Body of pancreas (tissue), 4 donors: ENCODE measurements around the gene ELOA.

Experiments
- POLR2A ChIP-seq, 3 donors: fragments of 450-650 bp; IDR thresholded peaks; one replicate each; pipeline ENCODE4 v1.6.1; 2016; ENCODE audit warnings: antibody characterized with exemption in 3 of 3, mild to moderate bottlenecking in 2 of 3
- TF ChIP-seq, protein P1 (sequence below), 7 experiments: fragments of 450-650 bp in 4 of 7; fragments of 200-600 bp in 3 of 7; sonication (generic) in 3 of 7; IDR thresholded peaks; one replicate each; pipeline ENCODE4 v1.5.1; 2016 to 2019; ENCODE audit warnings: antibody characterized with exemption in 7 of 7

DNA sequence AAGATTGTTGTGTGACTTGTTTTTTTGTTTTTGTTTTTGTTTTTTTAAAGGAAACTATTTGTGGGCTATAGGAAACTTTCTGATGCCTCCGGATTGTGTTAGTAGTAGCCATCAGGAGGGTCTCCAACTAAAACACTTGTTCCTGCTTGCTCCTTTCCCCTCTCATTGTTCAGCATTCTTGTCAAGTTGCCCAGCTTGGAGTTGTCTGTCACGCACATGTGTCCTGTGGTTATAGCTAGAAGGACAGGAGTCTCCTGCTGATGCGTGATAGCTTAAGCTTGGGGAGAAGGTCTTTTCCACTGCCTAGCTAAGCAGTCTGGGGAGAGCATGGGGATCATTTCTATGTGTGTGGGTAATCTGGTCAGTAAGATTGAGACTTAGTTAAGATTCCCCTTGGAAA, 44.4 kb downstream of the ELOA start:
- TF ChIP-seq, protein P1, sequence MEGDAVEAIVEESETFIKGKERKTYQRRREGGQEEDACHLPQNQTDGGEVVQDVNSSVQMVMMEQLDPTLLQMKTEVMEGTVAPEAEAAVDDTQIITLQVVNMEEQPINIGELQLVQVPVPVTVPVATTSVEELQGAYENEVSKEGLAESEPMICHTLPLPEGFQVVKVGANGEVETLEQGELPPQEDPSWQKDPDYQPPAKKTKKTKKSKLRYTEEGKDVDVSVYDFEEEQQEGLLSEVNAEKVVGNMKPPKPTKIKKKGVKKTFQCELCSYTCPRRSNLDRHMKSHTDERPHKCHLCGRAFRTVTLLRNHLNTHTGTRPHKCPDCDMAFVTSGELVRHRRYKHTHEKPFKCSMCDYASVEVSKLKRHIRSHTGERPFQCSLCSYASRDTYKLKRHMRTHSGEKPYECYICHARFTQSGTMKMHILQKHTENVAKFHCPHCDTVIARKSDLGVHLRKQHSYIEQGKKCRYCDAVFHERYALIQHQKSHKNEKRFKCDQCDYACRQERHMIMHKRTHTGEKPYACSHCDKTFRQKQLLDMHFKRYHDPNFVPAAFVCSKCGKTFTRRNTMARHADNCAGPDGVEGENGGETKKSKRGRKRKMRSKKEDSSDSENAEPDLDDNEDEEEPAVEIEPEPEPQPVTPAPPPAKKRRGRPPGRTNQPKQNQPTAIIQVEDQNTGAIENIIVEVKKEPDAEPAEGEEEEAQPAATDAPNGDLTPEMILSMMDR (IDR thresholded peaks at IDR 0.05), result no peak
- TF ChIP-seq POLR2A (IDR thresholded peaks at IDR 0.05), result no peak
